ENCODE results near the gene SYPL2.

SYPL2 gene

DNA sequence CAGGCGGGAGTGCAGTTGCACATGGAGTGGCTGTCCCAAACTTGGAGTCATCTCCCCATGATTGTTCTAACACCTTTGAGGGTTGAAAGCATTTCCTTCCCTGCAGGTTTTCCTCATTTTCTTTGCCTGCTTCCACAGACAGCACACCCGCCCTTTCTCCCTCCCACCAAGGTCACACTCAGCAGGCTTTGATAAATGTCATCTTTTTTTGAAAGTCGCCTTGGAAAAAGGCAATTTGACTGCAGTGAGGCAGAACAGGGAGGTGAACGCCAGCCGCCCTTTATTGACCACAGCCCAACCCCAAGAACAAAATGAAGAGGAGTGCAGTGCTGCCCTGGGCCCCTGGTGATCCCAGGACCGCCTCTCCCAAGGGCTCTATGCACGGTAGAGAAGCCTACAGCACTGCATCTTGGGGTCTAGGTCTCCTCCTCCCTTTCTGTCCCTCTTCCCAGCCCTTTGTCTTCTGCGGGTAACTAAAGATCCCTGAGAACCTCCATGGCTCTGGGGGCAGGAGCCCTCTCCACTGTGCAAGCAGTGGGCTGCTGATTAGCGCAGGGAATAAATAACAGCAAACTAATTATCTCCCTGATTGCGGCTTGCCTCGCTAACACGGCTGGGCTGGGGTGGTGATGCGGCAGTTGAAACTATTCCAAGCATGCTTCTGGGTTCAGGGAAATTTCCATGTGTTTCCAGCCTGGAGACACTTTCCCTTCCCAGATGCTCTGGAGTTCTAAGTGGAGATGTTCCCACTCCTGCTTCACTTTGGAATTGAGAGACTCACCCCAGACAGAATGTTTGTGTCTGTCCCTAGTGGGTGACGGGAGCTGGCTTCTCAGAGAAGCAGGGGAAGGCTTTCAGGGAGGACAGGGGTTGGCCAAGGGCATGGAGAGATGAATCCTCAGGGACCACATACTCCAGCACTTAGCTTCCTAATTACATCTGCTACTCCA lies 54.9 kb downstream of the SYPL2 start:
- no peak for DNase-seq

DNA sequence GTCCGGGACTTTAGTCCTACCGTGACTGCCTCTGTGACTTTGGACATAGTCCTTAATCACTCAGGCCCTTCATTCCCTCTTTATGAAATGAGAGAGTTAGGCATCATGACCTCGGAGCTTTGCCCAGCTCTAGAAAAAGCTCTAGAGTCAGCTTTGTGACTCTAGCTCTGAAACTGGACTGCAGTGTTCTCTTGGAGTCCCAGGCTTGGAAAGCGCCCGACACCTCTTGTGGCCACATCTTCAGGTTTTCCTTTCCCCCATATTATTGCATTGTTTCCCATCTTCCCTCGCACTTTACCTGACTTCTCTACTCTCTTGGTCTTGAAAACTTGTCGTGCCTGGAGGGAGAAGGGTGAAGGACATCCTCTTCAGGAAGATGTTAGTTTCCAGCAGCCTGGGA lies 55.7 kb downstream of the SYPL2 start:
- no peak for DNase-seq

DNA sequence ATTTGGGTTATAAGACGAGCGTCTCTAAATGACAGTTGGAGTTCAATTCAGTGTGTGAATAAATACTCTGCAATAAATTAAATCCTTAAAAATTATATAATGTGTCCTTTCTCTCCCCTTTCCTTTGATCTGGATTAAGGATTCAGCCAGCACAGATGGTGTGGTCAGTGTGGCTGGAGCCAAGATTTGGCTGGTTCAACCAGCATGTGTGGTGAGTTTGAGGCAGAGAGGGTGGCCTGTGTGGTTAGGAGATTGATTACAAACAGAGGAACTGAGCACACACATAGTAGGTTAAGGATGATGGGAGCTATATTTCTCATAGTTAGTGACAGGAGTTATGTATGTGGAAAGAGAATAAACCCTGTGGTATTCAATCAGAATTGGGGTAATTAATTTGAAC lies 57.4 kb downstream of the SYPL2 start:
- no peak for DNase-seq

DNA sequence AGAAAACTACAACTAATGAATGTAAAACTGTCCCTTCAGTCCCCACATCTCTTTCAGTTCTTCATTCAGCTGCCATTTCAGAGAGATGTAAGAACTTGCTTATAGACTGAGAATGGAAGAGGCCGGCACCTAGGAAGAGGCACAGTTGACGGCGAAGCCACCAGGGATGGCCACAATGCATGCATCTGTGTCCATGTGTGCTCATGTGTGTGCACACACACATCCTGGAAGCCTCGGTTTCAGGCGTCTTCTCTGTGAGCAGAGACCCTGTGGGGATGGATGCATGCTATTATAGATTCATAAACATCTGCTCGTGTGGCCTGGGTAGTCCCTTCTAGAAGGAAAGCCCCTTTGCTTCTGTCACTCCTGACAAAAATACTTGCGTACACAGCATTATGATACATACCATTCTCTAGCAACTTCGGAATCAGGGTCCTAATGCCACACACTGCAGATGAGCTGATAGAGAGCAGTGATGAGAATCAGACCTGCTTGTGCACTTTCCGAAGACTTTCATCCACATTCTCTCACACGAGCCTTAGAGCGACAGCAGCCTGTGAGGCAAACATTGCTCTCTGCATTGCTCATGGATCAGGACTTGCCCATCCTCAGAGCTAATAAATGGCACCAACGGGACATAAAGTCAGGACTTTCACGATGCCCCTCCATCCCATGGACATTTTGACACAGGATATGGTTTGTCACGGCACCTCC lies 60.9 kb downstream of the SYPL2 start:
- no peak for DNase-seq

DNA sequence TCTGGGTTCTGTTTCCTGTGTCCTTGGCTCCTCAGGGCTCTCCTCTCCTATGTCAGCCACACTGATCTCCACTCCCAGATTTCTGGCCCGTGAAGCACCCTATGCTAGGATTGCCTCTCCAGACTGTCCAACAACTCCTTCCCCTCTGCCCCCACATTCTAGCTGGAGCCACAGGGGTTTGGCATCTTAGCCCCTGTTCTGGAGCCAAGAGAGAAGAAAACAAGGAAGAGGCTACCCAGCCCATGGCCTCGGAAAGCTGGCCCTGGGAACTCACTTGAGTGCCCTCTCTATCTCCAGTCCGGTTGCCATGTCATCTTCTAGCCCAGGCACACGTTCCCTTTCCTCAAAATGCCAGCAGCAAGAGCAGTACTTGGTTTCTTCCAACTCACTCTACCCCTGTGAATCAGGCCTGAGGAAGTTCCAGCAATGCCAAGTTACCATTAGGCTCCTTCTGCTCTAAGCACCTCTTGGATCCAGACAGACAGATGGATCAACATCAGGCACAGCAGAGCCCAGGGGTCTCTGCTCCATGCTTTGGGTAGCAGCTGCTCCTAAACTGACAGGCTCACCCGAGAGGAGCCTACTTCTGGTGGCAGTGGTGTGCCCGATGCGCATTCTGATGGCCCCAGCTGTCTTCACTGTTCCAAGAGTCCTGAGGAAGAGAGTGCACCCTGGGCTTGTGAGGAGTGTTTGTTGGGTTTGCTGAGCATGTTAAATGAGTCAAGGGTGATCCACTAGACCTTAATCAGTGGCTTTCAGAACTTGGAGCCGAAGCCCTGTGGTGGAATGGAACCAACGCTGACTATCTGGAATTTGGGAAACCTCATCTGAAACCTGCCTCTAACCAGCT lies 61.7 kb downstream of the SYPL2 start:
- peak; percentile 60 for DNase-seq

GRCh38 chr1:109528712-109529111 lies 62.4 kb downstream of the SYPL2 start:
- no peak for DNase-seq

DNA sequence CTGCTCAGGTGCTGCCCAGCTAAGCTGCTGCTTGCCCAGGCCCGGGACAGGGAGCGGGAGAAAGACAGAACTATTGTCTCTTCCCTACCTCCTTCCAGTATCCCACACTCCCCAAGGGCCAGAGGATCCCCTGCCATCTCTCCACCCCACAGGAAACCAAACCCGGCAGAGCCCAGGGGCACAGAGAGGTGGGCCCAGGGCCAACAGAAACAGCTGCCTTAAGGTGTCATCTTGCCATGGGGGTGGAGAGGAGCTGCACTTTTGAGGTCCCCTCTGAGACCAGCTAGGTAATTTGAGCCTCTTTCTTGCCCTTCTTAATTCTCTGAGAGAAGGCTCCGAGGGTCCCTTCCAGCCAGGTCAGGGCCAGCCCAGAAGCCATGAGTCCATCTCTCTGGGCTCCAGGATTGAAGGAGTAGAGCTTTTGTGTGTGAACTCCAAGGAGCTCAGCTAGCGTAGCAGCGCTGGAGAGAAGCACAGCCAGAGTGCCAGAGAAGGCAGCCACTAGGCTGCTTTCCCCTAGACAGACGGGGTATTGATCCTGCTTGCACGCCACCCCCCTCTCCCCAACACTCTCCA lies 63.6 kb downstream of the SYPL2 start:
- peak; percentile 53 for DNase-seq

GRCh38 chr1:109530457-109531087 lies 64.2 kb downstream of the SYPL2 start:
- peak; percentile 91 for DNase-seq

DNA sequence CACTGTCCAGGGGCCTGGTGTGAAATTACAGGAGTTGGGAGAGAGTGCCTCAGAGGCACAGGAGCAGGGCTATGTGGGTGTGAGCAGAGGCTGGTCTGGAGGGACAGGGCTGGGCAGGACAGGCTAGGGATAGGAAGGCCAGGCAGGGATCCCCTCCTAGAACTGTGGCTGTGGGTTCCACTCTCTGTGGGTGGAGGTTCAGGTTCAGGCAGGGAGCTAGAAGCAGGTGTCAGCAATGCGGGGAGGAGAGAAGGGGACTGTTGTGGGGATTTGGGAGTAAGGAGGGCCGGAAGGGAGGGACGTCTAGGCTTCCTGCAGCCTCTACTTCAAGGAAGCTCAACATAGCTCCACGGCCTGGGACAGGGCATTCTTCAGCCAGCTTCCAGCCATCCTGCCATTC lies 65.0 kb downstream of the SYPL2 start:
- DNase-seq = no peak
